HepG2 (cell line): ENCODE results near the gene LINGO3. TPM values are rescaled to one million over a fixed set of nuclear protein-coding genes. Genes with fewer than 3 reads are reported as not detected.

Experiments used
- CCAR2 ChIP-seq: fragments of 200-400 bp; formaldehyde crosslinking; optimal IDR thresholded peaks from 2 replicates; pipeline ENCODE3; 2018; ENCODE audit warnings: low read depth, mild to moderate bottlenecking, low read length, moderate library complexity
- GZF1 ChIP-seq: sonication (generic); formaldehyde crosslinking; IDR thresholded peaks from 2 replicates; pipeline ENCODE4 v1.5.1; 2020; ENCODE audit warnings: mild to moderate bottlenecking, missing genetic modification reagents
- HDAC6 ChIP-seq: fragments of 200-600 bp; sonication (generic); IDR thresholded peaks from 2 replicates; pipeline ENCODE4 v1.7.0; 2017; ENCODE audit warnings: mild to moderate bottlenecking, antibody characterized with exemption, low read length, low read depth
- NR2F2 ChIP-seq: IDR thresholded peaks from 2 replicates; pipeline ENCODE4 v1.6.1; 2012; ENCODE audit warnings: low read depth, inconsistent platforms, borderline replicate concordance
- PTBP1 ChIP-seq: fragments of 200-400 bp; formaldehyde crosslinking; IDR thresholded peaks from 2 replicates; pipeline ENCODE4 v1.6.1; 2018; ENCODE audit warnings: low read length, low read depth; ENCODE audit not compliant: poor library complexity, severe bottlenecking
- SMAD1 ChIP-seq: sonication (generic); formaldehyde crosslinking; IDR thresholded peaks from 2 replicates; pipeline ENCODE4 v1.4.0; 2020; ENCODE audit warnings: missing genetic modification reagents, low read depth, mild to moderate bottlenecking, borderline replicate concordance
- SMARCE1 ChIP-seq: fragments of 450-650 bp; IDR thresholded peaks from 2 replicates; pipeline ENCODE4 v1.6.1; 2017; ENCODE audit warnings: borderline replicate concordance
- SP5 ChIP-seq: IDR thresholded peaks from 2 replicates; pipeline ENCODE4 v1.6.1; 2016; ENCODE audit warnings: low read depth, borderline replicate concordance
- ZFP36 ChIP-seq: fragments of 150-350 bp; IDR thresholded peaks from 2 replicates; pipeline ENCODE4 v1.6.1; 2018; ENCODE audit warnings: borderline replicate concordance, low read length, low read depth; ENCODE audit not compliant: partially characterized antibody
- ZNF101 ChIP-seq: sonication (generic); formaldehyde crosslinking; IDR thresholded peaks from 2 replicates; pipeline ENCODE4 v1.4.0; 2020; ENCODE audit warnings: mild to moderate bottlenecking, low read depth, missing genetic modification reagents, borderline replicate concordance
- ZNF619 ChIP-seq: sonication (generic); formaldehyde crosslinking; IDR thresholded peaks from 2 replicates; pipeline ENCODE4 v1.4.0; 2020; ENCODE audit warnings: mild to moderate bottlenecking, missing genetic modification reagents
- polyA plus RNA-seq, 8 experiments: library from polyadenylated mRNA; depleted of rRNA in 3 of 8; stranded (reverse) in 7 of 8; unstranded in 1 of 8; fragments of >200 nt; fragmentation: Illumina TruSeq in 4 of 8; extraction: Trizol in 4 of 8; gene quantifications; 2 replicates each; pipeline versions ENCODE4 v1.2.1 to v1.2.3, GENCODE V29; 2011 to 2016; ENCODE audit warnings: low read depth in 4 of 8, missing spikeins in 1 of 8, mixed read lengths in 1 of 8; ENCODE audit not compliant: insufficient read depth in 1 of 8
- total RNA-seq, 5 experiments: library from RNA; depleted of rRNA; stranded (reverse); fragments of >200 nt; fragmentation: Illumina TruSeq; extraction: Trizol; gene quantifications; 2 replicates each; pipeline ENCODE4 v1.2.3, GENCODE V29; 2016; ENCODE audit warnings: low read depth in 1 of 5
- TF ChIP-seq, protein P1 (sequence below): sonication (generic); formaldehyde crosslinking; conservative IDR thresholded peaks from 2 replicates; pipeline ENCODE4 v1.4.0; 2020; ENCODE audit warnings: mild to moderate bottlenecking, missing genetic modification reagents, moderate library complexity
- TF ChIP-seq, protein P2 (sequence below): sonication (generic); formaldehyde crosslinking; conservative IDR thresholded peaks from 2 replicates; pipeline ENCODE4 v1.8.1; 2023; ENCODE audit warnings: missing genetic modification reagents
- TF ChIP-seq, protein P3 (sequence below): sonication (generic); formaldehyde crosslinking; IDR thresholded peaks from 2 replicates; pipeline ENCODE4 v1.8.1; 2023; ENCODE audit warnings: mild to moderate bottlenecking, moderate library complexity, missing genetic modification reagents
- TF ChIP-seq, protein P4 (sequence below): IDR thresholded peaks from 2 replicates; pipeline ENCODE4 v1.6.1; 2016; ENCODE audit warnings: control low read depth
- TF ChIP-seq, protein P5 (sequence below): IDR thresholded peaks from 2 replicates; pipeline ENCODE4 v1.6.1; 2016
- TF ChIP-seq, protein P6 (sequence below): sonication (generic); formaldehyde crosslinking; IDR thresholded peaks from 2 replicates; pipeline ENCODE4 v1.4.0; 2020; ENCODE audit warnings: mild to moderate bottlenecking, missing genetic modification reagents
- TF ChIP-seq, protein P7 (sequence below): sonication (generic); formaldehyde crosslinking; IDR thresholded peaks from 2 replicates; pipeline ENCODE4 v1.5.0; 2020; ENCODE audit warnings: missing genetic modification reagents, mild to moderate bottlenecking, borderline replicate concordance

The LINGO3 gene
- total and polyA plus RNA-seq, 2 of the 13 experiments (the other 11 are each of a cell fraction or from before 2014, with no cell fraction given), result not detected

DNA sequence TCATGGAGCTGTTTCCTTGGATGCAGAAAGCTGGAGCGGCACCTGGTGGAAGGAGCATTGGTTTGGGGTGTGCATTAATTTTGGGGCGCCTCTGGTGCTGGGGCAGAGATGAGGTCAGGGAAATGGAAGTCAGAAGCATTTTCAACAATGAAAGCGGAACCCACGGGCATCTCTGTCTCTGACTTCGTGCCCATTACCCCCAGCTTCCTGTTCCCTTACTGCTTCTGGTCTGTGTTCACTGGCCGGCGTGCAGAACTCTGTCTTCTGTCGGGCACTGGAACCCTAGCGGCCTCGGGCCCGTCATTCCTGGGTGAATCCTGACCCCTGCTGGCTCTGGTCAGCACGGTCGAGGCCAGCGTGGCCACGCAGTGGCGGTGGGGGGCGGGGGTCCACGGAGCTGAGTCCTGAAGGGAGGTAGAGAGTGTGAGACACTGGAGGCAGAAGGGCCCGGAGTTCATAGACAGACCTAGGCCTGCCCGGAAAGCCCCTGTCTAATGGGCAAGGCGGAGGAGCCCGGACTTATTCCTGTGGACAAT is 7.9 kb upstream of the LINGO3 start (continued):
- TF ChIP-seq ZFP36 (no peak), SMAD1 (CRISPR knock-in tag) (peak; percentile 45; the same call in 1 of the 2 replicates), GZF1 (CRISPR knock-in tag) (no peak), HDAC6 (no peak), NR2F2 (no peak), SMARCE1 (no peak), PTBP1 (no peak), ZNF619 (CRISPR knock-in tag) (no peak), CCAR2 (no peak), ZNF101 (CRISPR knock-in tag) (no peak), SP5 (no peak)
- TF ChIP-seq, protein P1, sequence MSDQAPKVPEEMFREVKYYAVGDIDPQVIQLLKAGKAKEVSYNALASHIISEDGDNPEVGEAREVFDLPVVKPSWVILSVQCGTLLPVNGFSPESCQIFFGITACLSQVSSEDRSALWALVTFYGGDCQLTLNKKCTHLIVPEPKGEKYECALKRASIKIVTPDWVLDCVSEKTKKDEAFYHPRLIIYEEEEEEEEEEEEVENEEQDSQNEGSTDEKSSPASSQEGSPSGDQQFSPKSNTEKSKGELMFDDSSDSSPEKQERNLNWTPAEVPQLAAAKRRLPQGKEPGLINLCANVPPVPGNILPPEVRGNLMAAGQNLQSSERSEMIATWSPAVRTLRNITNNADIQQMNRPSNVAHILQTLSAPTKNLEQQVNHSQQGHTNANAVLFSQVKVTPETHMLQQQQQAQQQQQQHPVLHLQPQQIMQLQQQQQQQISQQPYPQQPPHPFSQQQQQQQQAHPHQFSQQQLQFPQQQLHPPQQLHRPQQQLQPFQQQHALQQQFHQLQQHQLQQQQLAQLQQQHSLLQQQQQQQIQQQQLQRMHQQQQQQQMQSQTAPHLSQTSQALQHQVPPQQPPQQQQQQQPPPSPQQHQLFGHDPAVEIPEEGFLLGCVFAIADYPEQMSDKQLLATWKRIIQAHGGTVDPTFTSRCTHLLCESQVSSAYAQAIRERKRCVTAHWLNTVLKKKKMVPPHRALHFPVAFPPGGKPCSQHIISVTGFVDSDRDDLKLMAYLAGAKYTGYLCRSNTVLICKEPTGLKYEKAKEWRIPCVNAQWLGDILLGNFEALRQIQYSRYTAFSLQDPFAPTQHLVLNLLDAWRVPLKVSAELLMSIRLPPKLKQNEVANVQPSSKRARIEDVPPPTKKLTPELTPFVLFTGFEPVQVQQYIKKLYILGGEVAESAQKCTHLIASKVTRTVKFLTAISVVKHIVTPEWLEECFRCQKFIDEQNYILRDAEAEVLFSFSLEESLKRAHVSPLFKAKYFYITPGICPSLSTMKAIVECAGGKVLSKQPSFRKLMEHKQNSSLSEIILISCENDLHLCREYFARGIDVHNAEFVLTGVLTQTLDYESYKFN (CRISPR knock-in tag), result 0 out of 2 replicates have a peak, but pooled peaks have one; percentile 40
- TF ChIP-seq, protein P2, sequence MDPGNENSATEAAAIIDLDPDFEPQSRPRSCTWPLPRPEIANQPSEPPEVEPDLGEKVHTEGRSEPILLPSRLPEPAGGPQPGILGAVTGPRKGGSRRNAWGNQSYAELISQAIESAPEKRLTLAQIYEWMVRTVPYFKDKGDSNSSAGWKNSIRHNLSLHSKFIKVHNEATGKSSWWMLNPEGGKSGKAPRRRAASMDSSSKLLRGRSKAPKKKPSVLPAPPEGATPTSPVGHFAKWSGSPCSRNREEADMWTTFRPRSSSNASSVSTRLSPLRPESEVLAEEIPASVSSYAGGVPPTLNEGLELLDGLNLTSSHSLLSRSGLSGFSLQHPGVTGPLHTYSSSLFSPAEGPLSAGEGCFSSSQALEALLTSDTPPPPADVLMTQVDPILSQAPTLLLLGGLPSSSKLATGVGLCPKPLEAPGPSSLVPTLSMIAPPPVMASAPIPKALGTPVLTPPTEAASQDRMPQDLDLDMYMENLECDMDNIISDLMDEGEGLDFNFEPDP (CRISPR knock-in tag), result no peak
- TF ChIP-seq, protein P3, sequence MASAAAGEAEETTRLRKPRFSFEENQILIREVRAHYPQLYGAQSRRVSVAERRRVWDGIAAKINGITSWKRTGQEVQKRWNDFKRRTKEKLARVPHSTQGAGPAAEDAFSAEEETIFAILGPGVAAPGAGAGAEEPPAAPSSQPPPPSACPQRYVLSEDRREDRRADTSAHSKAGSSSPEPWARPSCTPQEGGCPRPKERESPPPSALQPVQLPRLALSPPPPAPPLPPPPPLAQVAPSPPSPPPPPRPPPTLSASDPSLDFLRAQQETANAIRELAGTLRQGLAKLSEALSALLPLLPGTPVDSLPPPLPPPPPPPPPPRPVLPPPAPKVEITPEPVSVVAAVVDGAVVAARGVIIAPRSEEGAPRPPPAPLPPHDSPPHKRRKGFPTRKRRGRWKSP (CRISPR knock-in tag), result no peak
- TF ChIP-seq, protein P4, sequence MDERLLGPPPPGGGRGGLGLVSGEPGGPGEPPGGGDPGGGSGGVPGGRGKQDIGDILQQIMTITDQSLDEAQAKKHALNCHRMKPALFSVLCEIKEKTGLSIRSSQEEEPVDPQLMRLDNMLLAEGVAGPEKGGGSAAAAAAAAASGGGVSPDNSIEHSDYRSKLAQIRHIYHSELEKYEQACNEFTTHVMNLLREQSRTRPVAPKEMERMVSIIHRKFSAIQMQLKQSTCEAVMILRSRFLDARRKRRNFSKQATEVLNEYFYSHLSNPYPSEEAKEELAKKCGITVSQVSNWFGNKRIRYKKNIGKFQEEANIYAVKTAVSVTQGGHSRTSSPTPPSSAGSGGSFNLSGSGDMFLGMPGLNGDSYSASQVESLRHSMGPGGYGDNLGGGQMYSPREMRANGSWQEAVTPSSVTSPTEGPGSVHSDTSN, result no peak
- TF ChIP-seq, protein P5, sequence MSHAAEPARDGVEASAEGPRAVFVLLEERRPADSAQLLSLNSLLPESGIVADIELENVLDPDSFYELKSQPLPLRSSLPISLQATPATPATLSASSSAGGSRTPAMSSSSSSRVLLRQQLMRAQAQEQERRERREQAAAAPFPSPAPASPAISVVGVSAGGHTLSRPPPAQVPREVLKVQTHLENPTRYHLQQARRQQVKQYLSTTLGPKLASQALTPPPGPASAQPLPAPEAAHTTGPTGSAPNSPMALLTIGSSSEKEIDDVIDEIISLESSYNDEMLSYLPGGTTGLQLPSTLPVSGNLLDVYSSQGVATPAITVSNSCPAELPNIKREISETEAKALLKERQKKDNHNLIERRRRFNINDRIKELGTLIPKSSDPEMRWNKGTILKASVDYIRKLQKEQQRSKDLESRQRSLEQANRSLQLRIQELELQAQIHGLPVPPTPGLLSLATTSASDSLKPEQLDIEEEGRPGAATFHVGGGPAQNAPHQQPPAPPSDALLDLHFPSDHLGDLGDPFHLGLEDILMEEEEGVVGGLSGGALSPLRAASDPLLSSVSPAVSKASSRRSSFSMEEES (CRISPR knock-in tag), result no peak
- TF ChIP-seq, protein P6, sequence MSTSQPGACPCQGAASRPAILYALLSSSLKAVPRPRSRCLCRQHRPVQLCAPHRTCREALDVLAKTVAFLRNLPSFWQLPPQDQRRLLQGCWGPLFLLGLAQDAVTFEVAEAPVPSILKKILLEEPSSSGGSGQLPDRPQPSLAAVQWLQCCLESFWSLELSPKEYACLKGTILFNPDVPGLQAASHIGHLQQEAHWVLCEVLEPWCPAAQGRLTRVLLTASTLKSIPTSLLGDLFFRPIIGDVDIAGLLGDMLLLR (CRISPR knock-in tag), result no peak; the same call in 1 of the 2 replicates
- TF ChIP-seq, protein P7, sequence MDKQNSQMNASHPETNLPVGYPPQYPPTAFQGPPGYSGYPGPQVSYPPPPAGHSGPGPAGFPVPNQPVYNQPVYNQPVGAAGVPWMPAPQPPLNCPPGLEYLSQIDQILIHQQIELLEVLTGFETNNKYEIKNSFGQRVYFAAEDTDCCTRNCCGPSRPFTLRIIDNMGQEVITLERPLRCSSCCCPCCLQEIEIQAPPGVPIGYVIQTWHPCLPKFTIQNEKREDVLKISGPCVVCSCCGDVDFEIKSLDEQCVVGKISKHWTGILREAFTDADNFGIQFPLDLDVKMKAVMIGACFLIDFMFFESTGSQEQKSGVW, result no peak
